Measurements from ENCODE around the gene FAM222A.

FAM222A gene

DNA sequence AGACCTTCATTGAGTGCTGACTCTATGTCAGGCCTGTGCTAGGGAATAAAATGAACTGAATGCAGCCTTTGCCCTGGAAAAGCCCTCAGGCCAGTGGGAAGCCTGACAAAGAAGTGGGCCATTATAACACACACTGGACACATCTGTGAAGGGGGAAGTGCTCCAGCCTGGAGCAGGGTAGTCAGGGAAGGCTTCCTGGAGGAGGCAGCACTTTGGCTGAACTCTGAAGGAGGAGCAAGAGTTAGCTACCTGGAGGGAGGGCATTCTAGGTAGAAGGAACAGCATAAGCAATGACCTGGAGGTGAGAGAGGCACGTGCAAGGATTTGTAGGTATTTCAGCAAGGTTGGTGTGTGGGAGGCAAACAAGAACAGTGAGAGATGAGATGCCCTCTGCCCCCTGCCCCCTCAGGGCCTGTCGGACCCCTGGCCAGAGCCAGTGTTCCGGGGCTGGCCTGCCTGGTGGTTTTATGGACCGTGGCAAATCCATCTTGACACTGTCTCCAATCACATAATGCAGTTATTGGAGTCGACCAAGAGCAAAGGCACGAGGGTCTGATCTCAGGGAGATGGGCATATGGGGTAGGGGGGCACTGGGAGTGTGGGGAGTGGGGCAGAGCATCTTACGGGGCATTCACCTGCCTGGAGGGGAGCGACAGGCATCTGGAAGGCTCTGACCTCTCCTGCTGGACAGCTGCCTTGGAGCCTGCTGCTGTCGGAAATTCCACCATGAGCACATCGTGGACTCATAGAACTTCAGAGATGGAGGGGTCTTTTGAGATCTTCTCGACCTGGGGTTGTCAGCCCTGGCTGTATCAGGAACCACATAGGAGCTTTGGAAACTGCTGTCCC is 2.7 kb upstream of the FAM222A start:
- DNase-seq (ENCODE audit: low read depth in 2 of 2, low spot score in 1 of 2): no peak

DNA sequence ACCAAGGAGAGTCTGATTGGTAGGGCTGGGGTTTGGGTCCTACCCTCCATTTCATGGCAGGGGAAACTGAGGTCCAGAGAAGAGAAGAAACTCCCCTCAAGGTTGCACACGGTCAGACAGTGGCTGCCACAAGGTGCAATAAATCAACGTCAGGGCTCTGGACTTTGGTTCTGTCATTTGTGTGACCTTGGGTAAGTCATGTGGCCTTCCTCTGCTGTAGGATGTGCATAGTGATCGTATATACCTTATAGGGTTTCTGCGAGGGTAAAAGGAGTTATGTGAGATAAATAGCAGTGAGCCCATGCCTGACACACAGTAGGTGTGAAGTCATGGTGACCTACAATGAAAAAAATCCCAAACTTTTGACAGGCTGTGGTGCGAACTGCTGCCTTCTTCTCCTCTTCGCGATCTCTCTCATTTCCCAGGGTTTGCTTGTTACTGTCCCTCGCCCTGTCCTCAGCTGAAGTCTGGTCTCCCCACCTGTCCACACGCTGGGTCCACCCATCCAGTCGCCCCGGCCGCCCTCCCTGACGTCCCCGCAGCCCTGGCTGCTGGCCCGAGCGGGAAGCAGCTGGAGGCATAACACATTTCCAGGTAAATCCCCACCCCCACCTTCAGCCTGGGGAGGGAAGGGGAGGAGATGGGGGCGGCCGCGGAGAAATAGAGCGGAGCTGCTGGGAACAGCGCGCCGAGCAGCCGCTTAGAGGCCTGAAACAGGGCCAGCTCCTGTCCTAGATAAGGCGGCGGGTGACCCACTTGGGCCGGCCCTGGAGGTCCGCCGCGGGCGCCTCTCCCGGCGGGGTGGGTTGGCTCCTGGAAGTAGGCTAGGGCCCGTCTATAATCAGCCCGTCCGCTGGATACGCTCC is 1.8 kb upstream of the FAM222A start:
- no peak for DNase-seq (ENCODE audit: low read depth in 2 of 2, low spot score in 1 of 2)

DNA sequence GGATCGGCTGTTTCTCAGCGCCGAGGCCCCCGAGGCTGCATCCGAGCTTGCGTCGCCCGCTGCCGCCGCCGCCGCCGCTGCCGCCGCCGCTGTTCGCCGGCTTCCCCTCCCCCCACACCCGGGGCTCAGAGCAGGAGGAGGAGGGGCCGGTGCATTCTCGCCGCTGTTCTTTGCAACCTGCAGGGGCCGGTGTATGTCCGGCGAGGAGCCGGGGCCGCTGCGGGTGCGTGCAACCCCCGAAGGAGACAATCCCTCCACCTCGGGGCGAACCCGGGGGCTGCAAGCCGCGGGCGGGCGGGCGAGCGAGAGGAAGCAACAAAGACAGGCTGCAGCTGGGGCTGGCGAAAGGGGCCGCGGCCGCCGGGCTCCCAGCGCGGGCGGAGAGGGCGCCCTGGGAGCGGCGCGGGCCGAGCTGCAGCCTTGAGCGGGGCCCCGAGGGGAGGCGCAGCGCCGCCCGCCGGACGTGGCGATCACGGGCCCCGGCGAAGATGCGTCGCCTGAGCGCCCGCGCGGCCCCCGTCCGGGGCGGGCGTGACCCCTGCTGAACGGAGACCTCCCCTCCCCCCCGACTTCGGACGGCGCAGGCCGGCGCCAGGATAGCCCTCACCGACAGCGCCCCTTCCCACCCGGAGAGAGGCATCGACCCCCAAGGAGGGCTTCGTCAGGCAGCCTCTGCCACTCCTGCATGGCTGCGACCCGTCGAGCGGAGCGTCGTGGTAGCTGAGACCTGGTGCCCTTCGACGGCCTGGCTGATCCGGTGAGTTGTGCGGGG is 702 bp downstream of the FAM222A start:
- DNase-seq (ENCODE audit: low read depth in 2 of 2, low spot score in 1 of 2): peak; percentile 10 to 23

DNA sequence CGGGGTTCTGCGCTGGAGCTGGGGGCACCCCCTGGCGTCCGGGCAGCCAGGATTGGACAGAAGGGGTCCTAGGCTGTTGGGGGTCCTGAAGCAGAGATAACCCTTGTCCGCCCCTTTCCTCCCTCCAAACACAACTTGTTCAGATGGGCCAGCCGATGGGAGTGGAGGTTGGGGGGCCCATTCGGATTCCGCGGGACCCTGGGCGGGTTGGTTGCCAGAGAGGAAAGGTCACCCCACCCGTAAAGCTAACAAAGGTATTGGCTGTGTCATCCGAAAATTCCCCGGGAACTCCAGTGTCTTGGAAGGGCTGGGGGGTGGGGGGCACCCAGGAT is 1.3 kb downstream of the FAM222A start:
- DNase-seq (ENCODE audit: low read depth in 2 of 2, low spot score in 1 of 2): no peak

DNA sequence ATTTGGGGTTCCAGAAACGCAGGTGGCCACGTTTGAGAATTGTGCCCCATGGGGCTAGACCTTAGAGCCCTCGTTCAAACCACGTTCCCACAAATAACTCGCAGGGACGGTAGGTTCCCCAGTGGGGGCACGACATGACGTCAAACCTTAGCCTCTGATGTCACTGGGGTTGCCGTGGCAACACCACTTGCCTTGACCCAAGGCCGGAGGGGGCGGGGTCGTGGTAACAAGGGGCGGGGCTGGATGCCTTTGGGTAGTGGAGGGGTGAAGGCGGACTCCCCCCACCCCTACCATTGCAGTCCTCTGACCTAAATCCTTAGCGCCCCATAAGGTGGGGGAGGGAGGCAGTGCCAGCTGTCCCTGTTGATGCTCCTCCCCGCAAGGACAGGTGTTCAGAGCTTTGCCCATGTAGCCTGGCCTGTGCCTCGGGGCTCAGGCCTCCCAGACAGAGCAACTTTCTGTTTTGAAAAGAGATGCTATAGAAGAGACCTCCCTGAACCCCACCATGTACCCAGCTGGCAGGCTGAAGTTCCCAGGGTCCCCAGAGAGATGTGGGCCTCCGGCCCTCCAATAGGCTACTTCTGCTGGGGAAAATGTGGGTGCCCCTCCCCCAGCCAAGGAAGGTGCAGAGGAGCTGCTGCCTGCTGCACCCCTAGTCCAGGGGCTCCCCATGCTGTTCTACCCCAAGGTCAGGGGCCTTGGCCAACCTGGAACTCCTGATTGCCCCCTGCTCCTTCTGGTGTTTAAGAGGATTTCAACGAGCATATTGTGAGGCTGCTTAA is 1.9 kb downstream of the FAM222A start:
- no peak for DNase-seq (ENCODE audit: low read depth in 2 of 2, low spot score in 1 of 2)

DNA sequence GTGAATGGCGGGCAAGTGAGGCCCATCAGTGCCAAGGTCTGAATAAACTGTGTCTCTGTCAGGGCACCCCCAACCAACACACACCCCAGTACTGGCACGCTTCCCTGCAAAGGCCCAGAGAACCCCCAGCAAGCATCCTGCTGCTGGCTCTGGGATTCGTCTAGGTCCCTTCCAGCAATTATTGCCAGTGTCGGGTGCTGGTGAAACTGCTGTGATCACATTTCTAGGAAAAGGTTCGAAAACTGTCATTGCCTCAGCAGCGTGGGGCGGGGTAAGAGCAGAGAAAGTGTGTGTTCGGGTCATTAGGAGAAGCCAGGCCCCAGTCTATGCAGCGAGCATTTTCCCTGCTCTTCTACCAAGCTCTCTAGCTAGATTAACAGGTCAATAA is 2.5 kb downstream of the FAM222A start:
- DNase-seq (ENCODE audit: low read depth in 2 of 2, low spot score in 1 of 2): no peak

DNA sequence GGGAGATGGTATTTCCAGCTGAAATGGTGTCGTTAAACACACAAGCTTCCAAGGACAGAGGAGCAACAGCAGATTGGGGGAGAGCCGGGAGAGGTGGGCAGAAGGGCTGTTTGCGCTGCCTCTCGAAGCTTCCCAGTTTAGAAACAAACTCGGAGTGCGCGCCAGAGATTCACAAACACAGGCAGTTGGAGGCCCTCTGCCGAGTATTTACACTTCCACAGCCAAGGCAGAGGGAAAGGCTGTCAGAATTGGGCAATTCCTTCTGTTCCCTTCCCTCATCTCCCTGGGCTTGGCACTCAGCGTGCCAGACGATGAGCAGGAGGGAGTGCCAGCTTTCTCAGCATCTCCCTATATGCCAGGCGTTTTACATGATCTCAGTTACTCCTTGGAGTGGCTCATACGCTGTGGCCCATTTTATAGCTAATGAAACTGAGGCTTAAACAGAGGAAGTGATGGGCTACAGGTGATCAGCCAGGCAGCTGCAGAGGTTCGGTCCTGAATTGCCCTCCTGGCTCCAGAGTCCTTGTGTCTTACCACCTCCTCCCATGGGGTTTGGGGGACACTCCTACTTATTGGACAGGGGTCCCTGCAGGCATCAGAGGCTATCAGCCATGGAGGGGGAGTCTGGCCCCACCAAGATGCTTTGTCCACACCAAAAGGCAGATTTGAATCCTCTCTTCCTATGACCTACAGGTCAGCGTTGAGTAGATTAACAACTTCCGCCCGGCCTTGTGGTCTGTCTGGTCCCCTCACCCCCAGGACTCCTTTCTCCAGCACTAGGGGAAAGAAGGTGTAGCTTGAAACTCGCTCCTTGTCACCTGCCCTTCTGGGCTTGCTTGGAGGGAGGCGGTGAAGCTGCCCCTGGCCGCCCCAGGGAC is 3.1 kb downstream of the FAM222A start:
- DNase-seq (ENCODE audit: low read depth in 2 of 2, low spot score in 1 of 2): no peak

DNA sequence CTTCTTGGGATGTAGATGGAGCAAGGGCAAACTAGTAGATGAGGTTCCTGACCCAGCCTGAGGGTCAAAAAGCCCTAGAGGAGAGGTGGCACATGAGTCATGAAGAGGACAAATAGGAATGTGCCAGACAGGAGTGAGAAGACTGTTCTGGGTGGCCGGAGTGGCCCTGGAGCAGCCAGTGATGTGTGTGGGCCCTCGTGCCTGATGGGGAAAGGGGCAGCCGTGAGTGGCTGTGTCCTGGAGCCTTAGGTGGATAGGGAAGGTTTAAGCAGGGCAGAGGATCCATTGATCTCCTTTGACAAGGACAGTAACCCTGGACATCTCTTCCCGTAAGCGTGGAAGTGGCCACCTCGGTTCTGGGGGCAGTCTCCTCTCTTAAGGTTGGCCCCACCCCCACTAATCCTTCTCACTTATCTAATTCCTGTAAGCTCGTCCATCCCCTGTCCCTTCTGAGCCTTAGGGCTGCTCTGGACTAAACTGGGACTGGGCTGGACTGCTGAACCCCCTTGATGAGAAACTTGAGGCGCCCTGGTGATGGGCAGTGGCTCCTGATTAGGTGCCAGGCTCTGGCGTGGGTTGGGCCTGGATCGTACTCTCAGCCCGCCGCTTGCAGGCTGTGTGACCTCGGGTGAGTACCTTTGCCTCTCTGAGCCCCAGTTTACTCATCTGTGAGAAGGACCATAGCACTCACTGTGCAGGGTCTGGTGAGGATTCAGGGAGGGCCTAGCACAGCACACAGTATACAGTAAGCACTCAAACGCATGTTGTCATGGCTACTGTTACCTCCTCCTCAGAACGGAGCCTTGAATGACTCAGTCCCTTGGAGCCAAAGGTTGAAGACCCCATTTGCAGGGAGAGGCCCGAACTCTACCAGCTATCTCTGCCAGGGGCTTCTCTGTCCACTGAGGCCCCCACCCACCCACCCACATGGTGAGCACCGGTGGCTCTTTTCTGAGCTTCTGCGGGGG is 4.0 kb downstream of the FAM222A start:
- DNase-seq (ENCODE audit: low read depth in 2 of 2, low spot score in 1 of 2): no peak

DNA sequence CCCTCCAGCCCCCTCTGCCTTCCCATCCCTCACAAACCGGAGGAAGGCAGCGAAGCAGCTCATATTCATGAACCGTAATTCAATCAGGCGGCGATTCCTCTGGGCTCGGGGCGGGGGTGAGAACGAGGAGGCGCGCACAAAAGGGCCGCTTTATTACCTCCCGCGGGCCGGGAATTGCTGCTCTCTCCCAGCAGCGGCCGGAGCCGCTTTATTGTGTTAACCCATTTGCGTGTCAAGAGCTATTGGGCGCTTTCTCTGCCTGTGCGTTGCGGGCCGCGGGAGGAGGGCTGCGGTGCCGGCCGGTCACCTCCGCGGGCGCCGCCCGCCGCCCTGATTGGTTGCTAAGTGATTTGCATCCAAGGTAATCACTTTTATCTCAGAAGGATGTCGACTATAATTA is 4.8 kb downstream of the FAM222A start:
- no peak for DNase-seq (ENCODE audit: low read depth in 2 of 2, low spot score in 1 of 2)

DNA sequence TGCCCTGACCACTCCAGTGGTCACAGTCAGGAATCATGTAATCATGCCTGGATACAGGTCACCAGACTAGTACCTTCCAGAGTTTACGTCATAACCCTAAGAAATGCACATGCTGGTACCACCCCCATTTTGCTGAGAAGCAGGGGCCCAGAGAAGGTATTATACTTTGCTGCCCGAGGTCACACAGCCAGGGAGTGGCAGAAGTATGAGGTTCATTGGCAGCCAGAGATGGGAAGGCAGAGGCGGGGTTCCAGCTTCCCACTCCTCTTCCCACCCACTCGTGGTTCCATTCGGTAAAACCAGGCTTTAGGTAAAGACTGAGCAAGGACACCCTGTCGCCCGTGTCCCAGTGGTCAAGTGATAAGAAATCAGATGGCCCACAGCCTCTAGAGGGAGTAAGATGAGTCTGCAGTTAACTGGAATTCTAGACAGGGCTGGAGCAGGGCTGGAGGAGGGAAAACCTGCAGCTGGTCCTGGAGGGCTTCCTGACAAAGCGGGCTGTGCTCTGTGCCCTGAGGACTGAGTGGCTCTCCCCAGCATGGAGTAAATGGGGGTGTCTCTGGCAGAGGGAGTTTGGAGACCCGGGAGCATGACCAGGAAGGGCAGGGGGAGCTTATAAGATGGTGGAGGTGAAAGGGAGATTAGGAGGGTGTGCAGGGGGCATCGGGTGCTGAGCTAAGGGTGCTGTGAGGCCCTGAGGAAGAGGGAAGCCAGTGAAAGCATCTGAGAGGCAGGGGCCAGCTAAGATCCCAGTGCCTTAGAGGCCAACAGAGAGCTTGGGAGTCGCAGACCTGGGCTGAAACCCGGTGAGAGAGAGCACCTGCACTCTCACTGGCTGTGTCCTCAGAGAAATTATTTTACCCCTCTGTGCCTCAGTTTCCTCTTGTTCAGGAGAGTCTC is 5.7 kb downstream of the FAM222A start:
- no peak for DNase-seq (ENCODE audit: low read depth in 2 of 2, low spot score in 1 of 2)

DNA sequence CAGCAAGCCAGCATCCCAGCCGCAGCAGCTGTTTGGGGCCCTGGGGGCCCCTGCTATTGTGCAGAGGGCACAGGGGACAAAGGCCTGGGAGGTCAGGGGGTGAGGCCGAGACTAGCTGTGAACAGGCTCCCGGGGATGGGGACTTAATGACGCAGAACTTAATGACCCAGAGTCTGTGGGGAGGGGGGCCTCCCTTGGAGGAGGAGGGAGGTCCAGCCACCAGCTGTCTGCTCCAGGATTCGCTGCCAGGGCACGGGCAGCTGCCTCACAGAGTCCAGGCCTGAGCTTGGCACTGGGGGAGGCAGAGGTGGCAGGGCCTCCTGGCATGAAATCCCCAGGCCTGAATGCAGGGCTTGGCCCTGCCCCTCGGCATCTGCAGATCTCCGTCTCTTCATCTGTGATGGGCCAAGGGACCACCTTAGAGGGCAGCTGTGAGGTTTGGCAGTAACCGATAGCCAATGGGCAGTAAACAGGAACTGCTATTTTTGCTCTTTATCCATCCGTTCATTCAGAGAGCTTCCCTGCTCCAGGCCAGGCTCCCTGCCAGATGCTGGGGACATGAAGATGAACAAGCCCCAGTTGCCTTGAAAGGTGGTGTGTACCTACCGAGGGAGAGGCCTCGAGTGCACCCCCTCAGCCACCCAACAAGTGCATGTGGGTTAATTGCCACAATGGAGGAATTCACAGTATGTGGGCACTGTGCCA is 6.7 kb downstream of the FAM222A start:
- no peak for DNase-seq (ENCODE audit: low read depth in 2 of 2, low spot score in 1 of 2)

DNA sequence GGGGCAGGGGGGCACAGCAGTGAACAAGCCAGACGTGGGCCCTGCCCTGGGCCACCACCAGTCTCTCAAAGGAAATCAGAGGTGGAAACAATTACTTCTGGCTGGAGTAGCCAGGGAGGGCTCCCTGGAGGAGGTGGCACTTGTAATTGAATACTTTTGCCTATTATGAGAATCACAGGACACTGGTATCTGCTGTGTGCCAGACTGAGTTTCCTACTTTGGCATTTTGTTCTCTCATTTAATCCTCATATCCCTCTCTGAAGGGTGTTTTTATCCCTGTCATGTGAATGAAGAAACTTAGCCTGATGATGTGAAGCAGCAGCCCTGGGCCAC is 7.2 kb downstream of the FAM222A start:
- DNase-seq (ENCODE audit: low read depth in 2 of 2, low spot score in 1 of 2): no peak

DNA sequence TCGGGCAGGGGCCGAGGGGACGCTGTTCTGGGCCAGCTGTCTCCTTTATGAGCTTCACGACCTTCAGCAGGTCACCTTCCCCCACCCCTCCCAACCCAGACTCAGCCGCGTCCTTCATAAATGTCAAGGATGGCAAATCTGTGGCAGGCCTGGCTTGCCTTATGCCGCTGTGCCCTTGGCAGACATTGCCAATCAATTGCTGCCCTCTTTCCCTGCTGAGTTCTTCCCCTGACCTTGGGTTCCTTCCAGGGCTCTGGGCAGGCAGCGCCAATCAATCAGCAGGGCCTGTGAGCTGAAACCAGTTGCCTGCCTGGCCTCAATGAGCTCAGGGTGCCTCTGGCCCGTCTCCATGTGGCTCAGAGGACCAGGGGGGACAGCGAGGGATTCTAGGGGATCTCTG is 7.7 kb downstream of the FAM222A start:
- DNase-seq (ENCODE audit: low read depth in 2 of 2, low spot score in 1 of 2): no peak

DNA sequence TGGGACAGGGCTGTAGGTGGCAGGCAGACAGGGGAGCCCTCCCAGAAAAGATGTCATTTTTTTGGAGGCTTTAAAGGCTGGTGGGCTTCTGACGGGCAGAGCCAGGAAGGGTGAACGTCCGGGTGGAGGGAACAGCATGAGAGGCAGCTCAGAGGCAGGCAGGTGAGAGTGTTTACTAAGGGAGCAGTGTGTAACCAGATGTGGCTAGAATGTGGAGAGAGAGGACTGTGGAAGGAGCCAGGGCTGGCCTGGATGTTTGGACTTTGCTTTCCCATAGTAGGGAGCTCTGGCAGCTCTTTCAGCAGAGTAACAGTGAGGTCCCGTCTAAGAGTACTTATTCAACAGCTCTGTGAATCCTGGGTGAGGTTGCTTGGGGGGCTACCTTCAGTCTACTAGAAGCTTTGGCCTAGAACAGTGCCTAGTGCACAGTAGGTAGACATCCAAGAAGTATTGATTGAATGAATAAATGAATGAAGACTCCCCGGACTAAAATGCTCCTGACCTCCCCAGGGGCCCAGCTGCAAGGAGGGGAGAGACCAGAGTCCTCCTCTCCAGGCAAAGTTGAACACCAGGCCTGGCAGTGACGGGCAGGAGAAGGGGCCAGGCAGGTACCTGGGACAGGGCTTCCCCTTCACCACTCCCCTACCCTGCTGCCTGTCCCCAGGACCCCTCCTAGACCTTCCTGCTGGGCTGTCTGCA is 8.5 kb downstream of the FAM222A start:
- DNase-seq (ENCODE audit: low read depth in 2 of 2, low spot score in 1 of 2): no peak

DNA sequence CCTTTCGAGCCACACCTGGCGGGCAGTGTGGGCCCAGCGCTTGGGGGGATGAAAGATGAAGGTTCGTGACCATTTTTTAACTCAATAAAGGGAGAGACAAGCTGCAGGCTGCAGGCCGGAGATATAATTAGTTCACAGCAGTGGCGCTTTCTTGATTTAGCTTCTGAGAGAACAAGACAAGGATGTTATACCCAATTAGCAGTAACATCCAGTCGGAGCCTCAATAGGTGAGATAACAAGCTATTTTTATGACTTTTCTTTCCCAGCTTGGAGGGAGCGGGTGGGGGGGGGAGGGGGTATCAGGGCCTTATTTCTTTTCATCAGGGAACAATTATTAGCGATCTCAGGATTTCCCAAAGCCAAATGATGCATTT is 9.1 kb downstream of the FAM222A start:
- no peak for DNase-seq (ENCODE audit: low read depth in 2 of 2, low spot score in 1 of 2)

DNA sequence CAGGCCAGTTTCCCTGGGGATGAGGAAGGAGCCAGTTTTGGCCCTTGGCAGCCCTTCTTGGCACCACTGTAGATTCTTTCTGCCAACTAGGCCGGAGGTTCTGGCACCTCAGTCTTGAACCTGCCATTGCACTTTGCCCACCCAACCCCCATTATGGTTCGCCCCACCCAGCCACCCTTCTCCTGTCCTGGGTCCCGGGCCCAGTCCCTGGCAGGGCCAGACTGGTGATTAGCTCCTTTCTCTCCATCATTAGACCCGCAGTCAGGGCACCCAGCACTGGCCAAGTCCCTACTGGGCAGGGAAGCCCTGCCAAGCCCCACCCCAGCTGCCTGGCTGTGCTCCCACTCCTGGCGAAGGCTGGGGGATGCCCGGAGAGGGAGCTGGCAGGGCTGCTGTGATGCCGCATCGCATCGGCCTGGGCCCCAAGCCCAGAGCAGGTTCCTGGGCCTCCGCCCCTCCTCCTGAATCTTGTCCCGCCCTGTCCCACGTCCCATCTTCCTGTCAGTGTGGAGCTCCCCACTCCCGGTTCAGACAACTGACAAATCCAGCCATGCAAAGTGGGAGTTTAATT is 9.8 kb downstream of the FAM222A start:
- DNase-seq (ENCODE audit: low read depth in 2 of 2, low spot score in 1 of 2): no peak
